NOMO-1 treated with dmso at 0.1 percent for 144 hours (cell line): Measurements from ENCODE around the gene RBKS.

Source experiments
- DNase-seq: peaks from one replicate; lab custom pipeline; 2025; ENCODE audit not compliant: unreplicated experiment; lab: John Stamatoyannopoulos, UW

Gene RBKS

DNA sequence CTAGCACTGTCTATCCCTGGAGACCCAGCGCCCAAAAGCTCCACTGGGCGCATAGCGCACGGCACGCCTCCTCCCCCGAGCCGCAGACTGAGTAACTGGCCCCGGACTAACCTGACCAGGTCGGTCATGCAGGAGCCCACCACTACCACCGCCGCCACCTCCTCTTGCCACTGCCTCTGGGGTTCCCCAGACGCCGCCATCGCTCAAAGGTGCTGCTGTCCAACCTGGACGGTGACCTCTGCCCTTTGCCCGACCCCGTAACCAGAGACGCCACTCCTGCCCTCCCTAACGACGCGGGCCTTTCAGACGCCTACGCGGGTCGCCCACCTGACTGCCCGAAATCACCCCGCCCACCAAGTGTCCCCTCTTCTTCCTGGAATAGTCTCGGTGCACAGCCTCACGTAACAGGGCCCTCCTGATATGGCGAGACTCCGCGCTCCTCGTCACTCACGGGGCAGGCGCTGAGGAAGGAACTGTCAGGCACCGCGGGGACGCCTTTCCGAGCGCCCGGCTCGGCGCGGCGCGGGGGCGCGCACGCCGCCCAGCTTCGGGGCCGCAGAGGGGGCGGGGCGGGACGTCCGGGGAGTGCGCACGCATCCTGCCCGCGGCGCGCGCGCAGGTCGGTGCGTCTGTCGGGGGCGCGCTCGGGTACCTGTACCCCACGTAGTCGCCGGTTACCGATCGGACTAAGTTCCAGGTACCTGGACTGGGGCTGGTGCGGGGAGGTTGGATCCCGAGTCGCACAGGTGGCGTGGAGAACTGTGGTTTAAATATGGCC is at the start of gene RBKS, which contains the start of gene BABAM2:
TSS of gene RBKS (minus strand) at position 242 of the 778 bp plus-strand sequence. CDS start at position 200, 42 bp downstream.
TSS of gene BABAM2 (plus strand) at position 584 of the 778 bp plus-strand sequence. CDS start 3,828 bp downstream, outside the sequence.
- peak; percentile 79 for DNase-seq

DNA sequence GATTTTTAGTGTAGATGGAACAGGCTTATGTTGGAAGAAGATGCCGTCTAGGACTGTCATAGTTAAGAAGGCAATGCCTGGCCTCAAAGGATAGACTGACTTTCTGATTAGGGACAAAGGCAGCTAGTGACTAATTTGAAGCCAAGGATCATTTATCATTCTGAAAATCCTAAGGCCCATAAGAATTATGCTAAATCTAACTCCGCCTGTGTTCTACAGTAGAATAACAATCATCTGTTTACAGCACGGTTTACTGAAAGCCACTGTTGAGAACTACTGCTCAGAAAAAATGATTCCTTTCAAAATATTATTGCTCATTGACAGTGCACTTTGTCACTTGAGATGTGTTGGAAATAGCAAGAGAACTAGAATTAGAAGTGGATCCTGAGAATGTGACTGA is 44.8 kb upstream of the RBKS start:
- no peak for DNase-seq

DNA sequence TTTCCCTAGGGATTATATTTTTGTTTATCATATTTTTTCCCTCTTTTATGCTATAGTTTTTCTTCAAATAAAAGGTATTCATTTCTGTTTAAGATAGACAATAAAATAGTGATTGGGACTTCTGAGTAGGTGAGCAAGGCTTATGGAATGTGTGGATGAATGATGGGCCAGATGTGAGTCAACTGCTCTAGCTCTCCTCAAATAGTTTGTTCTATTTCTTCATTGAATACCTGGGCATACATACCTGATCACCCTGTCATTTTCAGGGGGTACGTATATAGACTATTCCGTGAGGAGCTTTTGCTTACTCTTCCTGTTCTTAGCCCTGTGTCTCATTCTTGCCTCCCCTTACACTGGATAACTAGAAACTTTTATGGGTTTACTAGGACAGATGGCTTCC is 42.2 kb upstream of the RBKS start:
- no peak for DNase-seq

DNA sequence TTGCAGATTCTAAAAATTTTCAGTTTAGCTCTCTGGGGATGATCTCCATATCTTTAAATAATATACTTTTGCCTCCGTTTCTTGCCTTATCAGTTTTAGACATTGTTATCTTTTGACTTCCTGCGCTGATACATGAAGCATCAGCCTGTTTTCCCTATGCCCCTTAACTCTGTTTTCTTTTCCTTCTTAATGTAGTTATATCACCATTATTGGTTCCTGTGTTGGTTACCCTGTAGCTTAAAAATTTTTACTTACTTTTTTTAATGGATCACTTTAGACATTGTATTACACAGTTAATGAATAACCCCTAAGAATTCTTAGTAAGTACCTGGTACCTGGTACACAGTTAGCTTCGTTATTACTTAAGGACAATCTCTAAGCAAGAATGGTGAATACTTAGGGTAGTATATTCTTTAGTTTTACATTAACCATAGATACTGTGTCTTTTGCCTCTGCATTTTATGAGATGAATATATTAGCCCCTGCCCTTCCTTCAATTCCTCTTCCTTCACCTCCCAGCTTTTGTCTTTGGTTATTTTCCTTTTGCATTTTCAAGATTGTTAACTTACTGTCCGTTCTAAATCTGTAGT is 41.3 kb upstream of the RBKS start:
- DNase-seq = no peak

DNA sequence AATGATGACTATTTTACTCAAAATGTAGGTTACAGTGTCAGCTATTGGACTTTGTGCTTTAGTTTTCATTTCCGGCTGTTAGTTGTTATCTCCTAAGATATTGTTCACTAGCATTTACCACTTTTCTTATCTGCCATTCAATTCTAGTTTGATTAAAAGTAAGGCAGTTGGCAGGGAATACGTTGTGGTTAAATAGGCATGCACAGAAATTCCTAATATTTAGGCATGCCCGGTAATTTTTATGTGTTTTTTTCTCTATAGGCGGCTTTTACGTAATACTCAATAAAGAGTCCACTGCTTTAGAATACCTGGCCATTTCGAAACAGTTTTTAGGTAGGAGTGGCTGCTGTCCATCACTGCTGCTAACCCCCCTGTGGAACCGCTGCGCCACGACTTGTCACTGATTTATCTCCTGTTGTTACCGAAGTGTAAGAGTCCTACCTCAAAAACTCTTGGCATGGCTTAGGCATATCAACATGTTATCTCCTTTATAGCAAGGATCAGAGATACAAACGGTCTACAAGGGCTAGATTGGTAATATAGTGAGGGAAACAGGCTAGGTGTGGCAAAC is 39.8 kb upstream of the RBKS start:
- DNase-seq = no peak

DNA sequence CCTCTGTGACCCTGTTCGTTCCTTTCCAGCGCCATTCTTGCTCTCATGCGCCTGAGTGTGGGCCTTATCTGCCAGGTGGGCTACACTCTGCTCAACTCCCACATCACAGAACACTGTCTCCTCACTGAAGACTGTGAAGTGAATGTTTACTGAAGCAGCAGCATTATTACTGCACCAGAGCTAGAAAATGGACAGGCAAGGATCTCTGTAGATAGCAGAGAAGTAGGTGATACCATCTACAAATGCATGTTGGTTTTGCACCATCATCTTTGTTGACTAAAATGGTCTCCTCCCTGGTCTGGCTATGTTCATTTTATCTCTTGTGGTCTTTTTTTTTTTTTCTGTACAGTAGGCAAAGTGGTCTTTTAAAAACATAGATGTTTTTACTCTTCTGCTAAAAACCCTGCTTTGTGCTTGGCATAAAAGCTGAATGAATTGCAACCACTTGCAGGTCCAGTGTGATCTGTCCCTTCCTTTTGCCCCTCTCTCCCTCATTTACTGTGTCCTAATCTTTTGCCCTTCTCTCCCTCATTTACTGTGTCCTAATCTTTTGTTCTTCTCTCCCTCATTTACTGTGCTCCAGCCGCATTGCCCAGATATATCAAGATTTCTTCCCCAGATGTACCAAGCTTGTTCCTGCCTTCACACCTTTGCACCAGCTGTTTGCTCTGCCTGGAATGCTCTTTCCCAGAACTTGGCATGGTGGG is 35.7 kb upstream of the RBKS start:
- DNase-seq = no peak

DNA sequence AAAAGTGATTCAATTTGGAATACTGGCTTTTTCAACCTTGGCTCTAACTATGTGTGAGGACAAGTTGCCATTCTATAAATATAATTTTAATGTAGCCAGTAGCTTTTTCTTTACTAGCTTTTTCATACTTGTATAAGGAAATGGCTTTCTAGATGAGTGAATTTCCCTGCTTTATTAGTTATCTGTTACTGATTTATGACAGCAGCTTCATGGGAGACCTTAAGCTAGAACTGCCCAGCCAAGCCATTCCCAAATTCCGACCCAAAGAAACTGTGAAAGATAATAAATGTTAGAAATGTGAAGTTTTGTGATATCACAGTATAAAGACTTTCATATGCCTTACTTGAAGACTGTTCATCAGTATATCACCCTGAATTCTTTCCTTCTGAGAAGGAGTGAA is 32.7 kb upstream of the RBKS start:
- DNase-seq = no peak

DNA sequence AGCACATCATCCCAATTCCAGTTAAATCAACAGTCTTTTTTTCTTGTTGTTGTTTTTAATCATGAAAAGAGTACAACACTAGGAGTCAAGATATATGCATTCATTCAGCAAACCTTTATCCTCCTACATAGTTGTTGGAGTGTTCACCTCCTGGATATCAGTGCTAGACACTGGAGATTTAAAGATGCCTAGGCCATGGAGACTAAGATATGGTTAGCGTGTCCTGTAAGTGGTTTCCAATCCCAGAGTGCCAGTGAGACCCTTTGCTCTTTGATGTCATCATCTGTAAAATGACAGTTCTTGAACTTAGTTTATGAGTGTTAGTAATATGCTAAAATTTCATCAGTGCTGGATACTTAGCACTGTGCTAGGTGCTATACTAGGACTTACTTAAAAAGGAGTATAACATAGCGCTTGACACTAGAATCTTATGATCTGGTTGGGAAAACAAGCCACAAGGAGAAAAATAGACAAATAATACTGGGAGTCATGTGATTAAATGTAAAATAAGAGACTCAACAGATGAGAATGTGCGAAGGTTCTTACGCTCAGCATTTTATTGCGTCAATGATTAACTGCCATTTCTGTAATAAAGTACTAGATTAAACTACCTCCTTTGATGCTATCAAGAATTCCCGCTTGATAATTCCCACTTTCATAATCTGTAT is 31.8 kb upstream of the RBKS start:
- DNase-seq = no peak

DNA sequence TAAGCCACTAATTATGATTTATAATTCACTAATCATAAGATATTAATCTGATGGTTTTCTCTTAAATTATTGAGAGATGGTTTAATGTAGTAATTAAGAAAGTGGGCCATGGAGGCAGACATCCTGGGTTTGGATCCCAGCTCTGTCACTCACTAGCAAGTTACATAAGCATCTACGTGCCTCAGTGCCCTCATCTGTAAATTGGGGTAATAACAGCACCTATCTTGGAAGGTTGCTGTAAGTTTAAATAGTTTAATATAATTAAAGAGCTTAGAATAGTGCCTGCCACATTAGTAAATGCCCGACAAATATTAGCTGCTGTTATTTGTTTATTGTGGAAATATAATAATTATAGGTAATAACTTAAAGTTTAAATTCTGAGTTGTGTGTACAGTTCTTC is 31.2 kb upstream of the RBKS start:
- DNase-seq = no peak

DNA sequence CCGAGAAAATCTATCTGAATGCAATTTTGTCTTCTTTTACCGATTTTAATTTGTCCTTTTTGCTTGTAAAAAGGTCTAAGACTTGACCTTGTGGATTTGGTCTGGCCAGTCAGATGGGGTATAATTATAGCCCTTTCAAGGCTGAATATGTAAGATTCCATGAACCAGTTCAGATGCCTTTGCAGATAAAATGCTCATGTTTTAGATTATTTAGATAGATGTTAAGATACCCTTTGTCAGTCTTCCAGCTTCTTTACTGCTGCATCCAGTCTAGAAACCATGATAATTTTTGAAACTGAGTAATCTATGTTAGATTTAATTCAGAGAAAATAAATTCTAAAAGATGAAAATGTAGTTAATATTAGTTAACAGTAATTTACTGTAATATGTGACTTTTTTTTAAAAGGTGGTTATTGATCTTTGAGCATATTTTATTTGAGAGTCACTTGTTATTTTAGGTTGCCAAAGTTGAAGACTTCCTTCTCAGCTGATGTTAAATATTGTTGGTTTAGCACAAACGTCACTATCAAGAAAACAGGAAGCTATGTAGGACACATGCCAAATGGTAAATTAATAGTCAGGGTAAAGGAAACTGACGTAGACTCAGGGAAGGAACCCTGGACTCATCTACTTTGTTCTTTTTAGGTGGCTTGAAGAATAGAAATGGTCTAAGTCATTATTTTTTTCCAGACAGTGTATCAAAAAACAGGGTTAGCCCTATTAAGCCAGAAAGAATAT is 30.1 kb upstream of the RBKS start:
- DNase-seq = peak; percentile 55

DNA sequence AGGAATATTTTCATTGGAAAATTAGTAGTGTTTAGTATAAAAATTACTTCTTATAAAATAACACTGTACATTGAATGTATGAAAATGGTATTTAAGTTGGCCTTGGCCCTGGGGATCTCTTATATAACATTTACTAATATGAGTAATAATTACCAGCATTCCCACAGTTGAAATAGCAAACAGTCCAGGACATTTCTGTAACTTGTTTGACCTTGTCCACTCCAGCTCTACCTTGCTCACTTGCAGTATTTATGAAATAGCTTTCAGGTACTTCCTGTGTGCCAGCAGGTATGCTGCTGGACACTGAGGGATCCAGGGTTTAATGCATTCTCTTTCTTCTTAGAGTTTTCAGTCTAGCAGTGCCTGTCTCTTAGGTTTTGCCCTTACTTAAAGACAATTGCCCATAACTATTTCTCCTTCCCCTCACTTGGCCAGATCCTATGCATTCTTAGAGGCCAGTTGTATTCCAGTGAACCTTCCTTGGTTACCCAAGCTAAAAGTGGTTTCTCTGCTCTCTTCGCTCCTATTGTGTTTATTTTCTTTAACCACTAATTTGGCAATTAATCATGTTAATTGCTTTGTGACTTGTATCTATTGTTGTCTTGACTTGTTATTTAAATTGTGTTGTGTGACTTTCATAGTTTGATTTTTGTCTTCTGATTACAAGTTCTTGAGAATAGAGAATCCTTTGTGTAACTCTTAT is 26.3 kb upstream of the RBKS start:
- no peak for DNase-seq

DNA sequence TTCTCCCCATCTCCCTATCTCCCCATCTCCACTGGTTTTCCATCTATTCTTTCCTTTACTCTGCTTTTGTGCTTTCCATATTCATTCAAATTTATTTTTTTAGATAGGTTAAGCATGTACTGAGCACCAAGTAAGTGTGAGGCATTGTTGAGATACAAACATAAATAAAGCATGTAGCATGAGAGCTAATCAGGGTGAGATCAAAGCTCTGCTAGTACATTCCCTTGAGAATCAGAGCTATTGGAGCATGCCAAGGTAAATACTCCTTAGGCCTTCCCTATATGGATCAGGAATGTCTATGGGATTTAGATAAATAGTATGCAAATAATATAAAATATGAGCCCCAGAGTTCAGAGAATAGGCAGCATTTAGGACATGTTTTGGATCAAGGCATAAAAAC is 25.7 kb upstream of the RBKS start:
- DNase-seq = no peak

DNA sequence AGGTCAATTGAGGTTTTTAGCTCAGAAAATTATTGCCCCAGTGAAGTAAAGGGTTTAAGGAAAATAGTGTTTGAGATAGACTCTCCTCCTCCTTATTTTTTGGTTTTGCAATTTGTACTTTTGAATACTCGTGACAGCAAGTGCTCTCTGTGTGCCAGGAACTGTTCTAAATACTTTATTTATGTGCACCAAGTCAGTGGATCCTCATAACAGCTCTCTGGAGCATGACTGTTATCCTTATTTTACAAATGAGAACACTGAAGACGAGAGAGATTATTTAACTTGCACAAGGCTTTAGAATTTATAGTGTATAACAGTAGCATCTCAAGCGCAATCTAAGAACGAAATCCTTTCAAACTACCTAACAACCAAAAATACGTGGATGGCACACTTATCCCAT is 25.0 kb upstream of the RBKS start:
- no peak for DNase-seq

DNA sequence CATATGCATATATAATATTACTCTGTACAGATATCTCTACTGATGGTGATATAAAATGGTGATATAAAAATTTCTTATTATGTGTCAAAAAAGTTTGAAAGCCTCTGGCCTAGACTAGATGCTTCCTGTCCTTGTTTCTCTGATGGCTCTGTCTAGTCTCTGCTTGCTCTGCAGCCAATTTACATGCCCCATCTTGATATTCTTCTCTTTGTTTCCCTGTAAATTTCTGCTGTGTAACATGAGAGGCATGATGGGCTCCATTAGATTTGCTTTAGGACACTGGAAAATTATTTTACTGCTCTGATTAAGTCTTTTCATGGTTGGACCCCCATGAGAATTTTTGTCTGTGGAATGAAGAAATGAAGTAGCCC is 24.6 kb upstream of the RBKS start:
- DNase-seq = no peak

DNA sequence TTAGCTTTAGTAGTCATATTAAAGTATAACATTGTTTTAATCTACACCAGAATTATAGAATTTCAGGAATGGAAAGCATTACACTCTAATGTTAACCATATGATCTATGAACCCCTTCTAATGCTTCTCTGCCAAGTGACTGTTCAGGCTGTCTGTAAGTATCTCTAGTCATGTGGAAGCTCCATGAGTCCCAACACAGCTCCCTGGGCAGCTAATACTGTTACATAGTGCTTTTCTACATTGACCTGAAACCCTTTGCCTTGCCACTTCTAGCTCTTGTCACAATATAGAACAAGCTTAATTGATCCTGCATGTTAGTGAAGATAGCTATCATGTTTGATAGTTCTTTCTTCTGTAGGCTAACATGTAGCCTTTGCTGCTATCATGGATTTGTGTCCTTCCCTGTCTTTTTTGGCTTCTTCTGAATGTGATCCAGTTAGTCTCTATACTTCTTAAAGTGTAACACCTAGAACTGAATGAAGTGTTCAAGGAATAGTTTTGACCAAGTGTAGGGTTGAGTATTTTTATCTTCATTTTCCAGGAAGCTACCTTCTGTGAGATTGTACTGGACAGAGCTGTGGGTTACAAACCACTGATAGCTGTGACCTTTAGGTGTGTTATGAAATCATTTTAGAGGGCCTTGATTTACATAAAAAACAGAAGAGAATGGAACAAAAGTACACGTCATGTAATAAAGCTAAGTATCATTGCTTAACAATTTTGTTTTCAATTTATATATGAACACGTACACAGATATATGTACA is 24.0 kb upstream of the RBKS start:
- DNase-seq = no peak

DNA sequence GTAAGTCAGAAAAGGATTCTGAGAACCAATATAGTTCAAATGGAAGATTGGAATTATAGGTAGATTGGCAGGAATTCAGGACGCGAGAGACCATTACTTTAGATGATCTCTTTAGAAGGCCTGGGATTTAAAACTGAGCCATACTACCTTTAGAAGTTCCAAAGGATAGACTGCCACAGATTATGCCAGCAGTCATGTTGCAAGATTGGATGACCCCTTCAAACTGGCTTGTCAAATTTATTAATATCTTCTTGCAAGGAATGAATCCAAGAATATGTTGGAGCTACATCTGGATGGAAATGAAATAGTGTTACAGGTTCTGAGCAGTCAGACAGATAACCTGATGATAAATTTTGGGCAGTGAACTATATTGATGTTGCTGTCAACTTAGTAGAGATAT is 22.3 kb upstream of the RBKS start:
- DNase-seq = no peak

DNA sequence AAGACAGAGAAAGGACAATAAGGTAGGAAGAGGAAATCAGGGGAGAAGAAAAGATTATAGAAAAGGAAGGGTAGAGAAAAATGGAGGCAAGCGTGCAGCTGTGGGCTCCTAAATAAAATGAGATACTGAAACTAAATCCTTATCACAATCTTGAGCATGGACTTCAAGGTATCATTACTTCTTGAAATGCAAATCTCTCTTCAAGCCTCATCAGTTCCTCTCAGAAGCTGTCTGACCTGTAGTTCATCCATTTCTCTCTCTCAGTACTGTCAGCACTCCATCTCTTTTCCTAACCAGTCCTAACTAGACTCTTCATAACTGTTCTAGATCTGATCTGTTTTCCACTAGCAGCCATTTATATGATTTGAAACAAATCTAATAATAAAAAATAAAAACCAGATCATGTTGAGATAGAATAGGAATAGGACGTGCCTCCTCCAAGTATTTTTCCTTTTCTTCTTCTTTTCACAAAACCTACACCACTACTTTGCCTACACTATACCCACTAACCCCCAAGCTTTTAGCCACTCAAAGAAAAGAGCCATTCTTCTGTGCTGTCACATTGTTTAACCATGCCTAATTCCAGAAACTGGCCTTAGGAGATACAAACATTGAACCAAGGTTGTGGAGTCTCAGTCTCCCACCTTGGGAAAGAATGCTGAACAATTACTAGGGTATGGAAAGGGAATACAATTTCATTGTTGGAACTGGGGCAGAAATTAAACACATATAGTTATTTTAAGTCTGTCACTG is 21.4 kb upstream of the RBKS start:
- DNase-seq = no peak

DNA sequence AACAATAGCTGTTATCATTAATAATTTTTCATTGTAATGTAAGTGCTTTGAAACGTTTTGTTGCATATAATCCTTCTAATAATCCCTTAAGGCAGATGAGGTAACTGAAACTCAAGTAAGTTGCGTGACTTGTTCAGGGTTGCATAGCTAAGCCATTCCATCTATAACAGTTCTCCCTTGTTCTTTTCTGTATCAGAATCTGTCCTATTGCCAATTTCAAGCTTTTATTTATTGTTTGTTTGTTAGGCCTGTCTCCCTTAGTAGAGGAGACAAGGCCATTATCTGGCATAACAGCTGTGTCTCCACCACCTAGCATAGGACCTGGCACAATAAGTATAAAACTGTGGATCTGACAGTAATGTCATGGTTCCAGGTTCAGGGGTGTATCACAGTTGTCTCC is 19.7 kb upstream of the RBKS start:
- no peak for DNase-seq

DNA sequence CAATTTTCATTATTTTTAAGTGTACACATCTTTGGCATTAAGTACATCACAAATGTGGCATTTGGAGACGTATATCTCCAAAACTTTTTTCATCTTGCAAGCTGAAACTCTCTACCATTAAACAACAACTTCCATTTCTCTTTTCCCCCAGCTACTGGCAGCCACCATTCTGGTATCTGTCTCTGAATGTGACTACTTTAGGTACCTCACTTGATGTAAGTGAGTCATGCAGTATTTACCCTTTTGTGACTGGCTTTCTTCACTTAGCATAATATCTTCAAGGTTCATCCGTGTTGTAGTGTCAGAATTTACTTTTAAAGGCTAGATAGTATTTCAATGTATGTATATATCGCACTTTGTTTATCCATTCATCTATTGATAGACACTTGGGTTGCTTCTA is 17.4 kb upstream of the RBKS start:
- DNase-seq = no peak
